ENCODE data around the gene MBD6.

DNA sequence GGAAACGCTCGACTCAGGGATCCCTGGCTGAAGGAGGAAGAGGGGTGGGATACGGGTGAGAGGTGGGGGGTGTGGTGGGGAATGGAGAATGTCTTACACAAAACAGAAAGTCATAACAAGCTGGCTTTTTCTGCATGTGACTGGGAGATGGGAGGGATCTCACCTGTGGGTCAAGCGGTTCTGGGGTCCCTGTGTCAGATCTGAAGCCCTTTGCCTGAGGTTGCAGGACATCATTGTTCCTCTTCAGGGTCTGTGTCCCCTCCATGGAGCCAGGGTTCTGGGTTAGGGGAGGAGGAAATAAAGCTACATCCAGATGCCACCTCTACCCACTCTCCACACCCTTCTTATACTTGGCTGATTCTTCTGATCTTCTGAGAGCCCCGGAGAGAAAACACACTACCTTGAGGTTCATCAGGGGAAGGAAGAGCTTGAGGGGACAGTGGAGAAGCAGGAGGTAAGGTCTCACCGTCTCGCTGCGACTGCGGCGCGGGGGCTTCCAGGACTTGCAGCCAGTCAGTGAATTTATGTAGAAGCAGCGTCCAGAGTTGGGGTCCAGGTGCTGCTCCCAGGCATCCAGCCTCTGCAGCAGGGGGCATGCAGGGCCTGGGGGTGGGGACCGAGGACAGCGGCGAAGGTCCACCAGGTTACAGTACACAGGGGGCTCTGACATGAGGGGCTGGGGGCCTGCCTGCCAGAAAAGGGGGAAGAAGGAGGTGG is 45.5 kb upstream of the MBD6 start:
- TF ChIP-seq, protein P1, sequence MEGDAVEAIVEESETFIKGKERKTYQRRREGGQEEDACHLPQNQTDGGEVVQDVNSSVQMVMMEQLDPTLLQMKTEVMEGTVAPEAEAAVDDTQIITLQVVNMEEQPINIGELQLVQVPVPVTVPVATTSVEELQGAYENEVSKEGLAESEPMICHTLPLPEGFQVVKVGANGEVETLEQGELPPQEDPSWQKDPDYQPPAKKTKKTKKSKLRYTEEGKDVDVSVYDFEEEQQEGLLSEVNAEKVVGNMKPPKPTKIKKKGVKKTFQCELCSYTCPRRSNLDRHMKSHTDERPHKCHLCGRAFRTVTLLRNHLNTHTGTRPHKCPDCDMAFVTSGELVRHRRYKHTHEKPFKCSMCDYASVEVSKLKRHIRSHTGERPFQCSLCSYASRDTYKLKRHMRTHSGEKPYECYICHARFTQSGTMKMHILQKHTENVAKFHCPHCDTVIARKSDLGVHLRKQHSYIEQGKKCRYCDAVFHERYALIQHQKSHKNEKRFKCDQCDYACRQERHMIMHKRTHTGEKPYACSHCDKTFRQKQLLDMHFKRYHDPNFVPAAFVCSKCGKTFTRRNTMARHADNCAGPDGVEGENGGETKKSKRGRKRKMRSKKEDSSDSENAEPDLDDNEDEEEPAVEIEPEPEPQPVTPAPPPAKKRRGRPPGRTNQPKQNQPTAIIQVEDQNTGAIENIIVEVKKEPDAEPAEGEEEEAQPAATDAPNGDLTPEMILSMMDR (IDR thresholded peaks at IDR 0.05; ENCODE audit: insufficient read depth, low read length), result no peak
- 0 out of 2 replicates have a peak, but pooled peaks have one; percentile 4 for TF ChIP-seq POLR2AphosphoS5 (IDR thresholded peaks at IDR 0.05; ENCODE audit: low read depth)
- no peak for TF ChIP-seq GABPA (IDR thresholded peaks at IDR 0.05; ENCODE audit: low read depth)

Data from HL-60 (cell line).